ENCODE data around the gene SLCO3A1.
"Not testable (repeated sequence)": the region's sequence is repeated elsewhere in the genome, so short reads cannot be mapped to it uniquely, and the experiment has no call there.

Gene SLCO3A1

DNA sequence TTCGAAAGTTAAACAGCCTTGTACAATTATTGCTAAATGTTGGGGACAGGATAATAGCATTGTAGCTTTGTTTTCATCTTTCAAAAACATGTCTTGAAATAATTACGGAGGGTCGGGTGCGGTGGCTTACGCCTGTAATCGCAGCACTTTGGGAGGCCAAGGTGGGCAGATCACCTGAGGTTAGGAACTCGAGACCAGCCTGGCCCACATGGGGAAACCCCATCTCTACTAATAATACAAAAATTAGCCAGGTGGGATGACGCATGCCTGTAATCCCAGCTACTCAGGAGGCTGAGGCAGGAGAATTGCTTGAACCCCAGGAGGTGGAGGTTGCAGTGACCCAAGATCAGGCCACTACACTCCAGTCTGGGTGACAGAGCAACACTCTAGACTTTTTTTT, 216.7 kb downstream of the SLCO3A1 start:
- DNase-seq (ENCODE audit: low read depth) = not testable (repeated sequence)

DNA sequence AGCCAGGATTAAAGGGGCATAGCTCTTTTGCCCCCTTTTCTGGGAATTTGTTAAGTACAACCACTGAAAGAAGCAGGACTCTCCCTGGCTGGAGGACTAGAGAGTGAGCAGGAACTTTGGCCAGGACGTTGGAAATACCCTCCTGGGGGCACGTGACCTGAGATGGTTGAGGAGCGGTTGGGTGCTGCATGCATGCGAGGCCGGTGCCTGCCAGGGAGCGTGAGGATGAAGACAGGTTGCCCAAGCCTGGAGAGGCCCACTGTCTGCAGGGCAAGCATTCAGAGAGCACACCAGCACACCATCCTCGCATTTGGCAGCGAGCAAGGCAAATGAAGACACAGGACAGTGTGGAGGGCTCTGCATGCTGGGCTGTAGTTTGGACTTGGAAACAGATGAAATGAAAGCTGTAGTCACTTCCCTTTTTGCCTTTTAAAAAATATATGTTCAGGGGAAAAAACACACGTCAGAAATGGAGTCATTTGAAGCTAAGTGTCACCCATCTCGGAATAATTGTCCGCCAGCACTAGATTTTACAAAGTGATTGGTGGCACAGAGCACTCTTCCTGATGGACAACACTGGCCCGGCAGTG, 217.6 kb downstream of the SLCO3A1 start:
- no peak for DNase-seq (ENCODE audit: low read depth)

DNA sequence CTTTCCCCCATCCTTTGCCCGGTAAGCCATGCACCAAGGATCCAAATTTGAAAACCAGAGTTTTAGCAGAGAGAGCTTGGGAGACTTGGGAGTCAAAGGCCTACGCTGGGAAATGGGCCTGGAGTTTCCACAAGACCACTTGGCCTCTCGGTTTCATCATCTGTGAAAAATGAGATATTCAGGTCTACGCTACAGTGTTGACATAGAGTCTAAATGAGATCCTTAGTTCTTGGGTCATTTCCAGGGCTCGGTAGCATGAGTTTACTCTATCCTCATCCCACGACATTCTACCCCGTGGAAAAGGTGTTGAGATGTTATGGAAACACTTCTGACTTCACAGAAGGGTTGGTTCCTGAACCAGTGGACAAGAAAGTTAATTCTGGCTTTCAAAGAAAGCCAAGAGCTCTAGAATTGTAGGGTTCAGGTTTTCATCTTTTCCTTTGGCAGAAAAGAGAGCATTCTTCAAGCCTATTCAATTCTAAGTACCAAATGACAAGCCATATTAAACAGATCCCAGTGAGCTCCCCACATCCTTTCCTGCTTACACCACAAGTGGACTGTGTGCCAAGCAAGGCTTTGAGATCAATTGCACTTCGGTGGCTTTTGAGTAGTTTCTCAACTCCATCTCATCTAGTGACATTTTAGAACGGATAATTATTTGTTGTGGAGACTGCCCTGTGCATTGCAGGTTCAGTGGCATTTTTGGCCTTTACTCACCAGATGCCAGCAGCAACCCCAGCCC, 219.7 kb downstream of the SLCO3A1 start:
- DNase-seq (ENCODE audit: low read depth) = no peak

DNA sequence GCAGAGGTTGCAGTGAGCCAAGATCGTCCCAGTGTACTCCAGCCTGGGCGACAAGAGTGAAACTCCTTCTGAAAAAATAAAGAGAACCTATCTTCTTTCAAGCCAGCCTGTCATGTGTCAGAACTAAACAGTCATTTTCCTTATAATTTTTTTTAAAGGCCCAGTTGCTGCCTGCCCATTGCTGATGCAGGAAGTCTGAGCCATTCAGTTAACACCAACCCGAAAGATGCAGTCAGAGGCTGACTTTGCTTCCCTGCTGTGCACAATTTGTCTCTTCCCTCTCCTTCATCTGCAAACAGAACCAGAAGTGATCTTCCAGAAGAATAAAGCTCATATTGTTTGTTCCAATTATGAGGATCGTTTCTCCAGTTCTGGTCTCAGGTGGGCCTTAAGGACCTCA, 220.6 kb downstream of the SLCO3A1 start:
- no peak for DNase-seq (ENCODE audit: low read depth)

DNA sequence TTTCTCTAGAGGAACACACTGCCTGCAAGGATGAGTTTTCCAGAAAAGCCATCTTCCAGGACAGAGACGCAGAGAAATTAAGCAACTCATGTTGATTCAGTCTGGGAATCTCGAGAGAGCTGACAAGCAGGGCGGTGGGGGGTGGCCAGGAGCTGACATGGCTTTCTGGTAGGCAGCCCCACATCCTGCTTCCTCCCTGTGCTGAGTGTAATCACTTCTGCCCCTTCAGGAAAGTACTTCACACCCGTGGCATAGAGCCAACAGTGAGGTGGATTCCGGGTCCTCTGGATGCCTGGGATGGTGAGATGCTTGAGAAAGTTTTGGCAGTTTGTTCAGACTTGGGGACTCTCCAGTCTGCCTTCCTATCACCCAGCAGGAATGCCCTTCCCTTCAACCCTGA, 221.1 kb downstream of the SLCO3A1 start:
- DNase-seq (ENCODE audit: low read depth) = no peak

DNA sequence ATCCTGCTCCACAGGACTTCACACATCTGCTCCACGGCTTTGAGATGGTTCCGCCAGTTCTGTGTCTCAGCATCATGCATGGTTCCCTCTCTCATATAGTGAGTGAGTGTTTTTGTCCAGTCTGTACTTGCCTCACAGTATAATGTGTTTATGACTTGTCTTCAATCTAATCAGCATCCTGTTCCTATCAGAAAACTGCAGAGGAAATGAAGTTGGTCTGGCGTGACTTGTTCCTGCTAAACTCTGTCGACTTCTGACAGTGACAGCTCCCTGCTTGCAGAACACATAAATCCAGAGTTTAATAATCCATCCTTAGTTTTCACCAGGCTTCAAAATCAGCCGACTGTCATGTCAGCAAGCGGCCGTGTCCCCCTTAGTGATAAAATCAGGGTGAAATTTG, 222.3 kb downstream of the SLCO3A1 start:
- DNase-seq (ENCODE audit: low read depth) = no peak

DNA sequence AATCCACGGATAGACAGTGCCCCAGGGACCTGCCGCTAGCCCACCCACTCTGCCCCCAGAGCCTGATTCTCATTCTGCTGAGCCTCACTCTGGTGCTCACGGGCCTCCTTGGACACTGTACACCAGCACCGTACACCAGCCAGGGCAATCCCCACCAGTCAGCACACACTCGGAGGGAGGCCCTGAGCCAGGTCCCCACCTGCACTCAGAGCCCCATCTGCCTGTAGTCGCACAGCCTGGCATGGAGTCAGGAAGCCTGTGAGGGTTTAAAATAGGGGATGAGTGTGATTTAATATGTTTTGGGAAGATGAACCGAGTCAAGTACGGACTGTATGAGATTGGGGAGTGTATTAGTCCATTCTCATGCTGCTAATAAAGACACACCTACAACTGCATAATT, 223.0 kb downstream of the SLCO3A1 start:
- no peak for DNase-seq (ENCODE audit: low read depth)

DNA sequence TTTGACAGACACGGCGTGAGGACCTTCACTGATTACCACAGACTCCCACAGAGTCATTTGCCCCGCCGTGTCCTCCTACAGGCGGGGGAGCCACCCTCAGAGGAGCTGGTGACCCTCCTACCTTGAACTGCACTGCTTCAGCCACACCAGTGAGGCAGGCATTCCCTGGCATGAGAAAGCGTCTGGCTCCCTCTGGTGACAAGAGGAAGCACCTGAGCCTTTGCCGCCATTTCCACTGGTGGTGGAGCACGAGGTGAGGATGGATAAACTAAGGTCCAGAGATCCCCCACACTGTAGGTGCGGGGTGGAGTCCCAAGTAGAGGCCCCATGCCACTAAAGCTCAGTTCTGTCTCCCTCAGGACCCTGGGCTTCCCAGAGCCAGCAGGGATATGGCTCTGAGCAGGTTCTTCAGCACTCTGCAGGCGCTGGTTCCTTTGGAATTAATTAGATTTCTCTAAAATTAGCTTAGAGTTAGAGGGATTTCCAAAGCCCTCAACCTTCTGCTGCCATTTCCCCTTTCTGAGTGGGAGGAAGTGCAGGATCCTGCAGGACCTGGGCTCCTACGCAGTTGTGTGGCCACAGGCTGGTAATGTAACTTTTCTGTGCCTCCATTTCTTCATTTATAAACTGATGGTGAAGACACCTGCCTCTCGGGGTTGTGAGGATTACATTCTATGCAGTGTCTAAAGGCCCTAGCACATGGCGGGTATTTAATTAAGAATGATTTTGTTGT, 224.0 kb downstream of the SLCO3A1 start:
- DNase-seq (ENCODE audit: low read depth) = peak; percentile 60

DNA sequence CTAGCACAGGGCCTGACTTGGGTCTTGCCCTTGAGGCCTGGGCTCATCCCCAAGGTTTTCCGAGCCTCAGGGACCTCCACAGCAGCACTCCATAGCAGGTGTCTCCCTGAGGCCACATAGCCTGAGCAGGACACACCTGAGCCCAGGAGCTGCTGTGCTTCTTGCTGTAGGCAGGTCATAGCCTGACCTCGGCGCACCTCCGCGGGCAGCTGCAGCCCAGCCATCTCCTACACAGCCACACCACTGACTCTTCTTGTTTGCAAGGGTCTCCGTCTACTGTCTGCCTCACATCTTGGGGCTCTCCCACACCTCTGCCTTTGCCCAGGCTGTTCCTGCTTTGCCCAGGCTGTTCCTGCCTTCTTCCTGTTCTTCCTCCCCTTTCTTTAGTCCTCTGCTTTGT, 224.8 kb downstream of the SLCO3A1 start:
- no peak for DNase-seq (ENCODE audit: low read depth)

DNA sequence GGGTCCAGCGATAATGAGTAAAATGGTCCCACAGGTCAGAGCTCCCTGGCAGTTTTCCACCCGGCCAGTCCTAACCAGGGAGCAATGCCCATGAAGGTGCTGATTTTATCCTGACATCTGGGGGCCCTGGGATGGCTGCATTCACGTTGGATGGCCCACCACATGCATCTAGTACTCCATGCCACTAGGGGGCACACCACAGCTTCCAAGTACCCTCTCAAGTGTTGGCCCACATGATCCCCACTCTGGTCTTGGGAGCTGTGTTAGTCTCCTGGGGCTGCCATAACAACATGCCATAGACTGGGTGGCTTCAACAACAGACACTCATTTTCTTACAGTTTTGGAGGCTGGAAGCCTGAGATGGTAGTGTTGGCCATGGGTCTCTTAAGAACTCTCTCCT, 225.5 kb downstream of the SLCO3A1 start:
- DNase-seq (ENCODE audit: low read depth) = peak; percentile 23

DNA sequence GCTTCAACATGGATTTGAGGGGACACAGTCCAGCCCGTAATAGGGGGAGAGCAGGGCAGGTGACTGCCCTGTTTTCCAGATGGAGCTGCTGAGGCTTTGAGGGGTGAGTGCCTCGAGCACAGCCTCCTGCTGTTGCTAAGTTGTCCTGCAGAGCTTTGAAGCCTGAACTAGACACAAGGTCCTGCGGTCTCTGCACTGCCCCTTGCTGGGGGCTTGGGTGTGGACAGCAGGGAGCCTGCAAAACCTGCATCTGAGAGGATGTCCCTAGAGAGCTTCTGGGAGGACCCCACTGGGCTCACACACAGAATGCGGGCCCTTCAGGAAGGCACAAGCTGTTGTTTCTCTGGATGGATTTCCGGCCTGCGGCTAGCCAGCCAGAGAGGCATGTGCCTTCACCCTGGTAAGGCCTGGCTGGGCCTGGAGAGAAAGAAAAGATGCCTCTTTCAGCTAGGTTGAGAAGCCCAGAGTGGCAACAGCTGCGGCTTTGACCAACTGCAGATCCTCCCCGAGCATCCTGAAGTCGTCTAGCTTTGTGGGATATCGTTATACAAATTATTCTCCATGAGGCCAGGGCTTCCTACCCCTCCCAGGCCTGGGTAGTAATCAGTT, 226.2 kb downstream of the SLCO3A1 start:
- no peak for DNase-seq (ENCODE audit: low read depth)

DNA sequence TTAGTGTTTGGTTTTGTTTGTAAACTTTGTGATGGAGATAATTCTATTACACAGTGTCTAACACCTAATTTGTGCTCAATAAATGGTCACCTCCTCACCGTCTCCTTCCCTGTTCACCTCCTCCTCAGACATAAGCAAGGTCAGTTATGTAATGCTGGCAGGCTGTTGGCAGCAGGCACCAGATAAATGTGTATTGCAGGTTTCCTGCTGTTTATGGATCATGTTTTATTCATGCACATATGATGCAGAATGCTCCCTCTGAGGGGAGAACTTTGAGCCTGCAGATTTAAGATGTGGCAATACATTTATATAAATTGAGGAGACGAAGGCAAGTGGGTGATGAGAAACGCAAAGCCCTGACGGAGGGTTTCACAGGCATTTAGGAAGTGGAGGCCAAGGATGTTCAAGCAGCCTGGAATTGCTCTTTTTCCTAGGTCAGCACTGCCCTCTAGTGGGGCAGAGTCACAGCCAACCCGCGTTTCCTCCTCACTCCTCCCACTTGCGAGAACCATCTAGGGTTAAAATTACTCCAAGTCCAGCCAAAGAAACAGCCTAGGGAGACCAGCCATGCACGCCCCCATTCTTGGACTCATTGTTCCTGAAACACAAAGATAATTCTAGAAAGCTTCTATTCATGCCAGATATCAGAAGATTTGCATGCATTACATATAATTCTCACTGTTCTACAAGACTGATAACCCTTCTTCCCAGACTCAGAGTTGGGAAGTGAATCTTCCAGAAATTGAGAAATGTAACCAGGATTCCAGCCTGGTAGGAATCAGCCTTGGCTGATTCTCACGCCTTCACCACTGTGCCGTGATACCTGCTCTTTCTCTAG, 228.7 kb downstream of the SLCO3A1 start:
- DNase-seq (ENCODE audit: low read depth) = peak; percentile 49

DNA sequence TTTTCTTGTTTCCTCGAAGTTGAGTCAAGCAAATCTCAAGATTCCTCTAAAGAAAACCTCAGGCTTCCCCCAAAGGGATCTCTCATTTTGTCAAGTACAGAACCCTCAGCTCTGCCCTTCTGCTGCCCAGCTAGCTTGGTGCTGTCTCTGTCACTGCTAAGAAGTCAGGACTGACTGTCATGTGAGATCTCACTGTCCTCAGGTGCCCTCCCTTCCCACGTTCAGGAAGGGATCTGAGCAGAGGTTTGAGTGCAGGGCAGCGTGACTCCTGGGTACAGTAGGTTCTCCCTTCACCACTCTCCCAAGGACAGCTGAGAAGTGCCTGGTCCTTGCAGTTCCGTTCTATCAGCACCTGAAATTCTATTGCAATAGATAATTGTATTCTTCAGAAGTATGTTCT, 229.7 kb downstream of the SLCO3A1 start:
- DNase-seq (ENCODE audit: low read depth) = no peak

DNA sequence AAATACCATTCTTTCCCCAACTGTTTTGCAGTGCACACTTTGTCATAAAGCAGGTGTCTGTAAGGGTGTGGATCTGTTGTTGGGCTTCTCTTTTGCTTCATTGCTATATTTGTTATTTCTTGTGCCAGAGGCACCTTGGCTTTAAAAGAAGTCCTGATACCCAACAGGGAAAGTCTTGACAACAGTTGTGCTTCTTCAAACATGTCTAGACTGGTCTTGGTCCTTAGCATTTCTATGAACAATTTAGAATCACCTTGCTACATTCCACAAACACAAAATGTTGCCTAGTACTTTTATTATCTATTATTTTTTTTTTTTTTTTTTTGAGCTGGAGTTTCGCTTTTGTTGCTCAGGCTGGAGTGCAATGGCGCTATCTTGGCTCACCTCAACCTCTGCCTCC, 233.7 kb downstream of the SLCO3A1 start:
- no peak for DNase-seq (ENCODE audit: low read depth)

DNA sequence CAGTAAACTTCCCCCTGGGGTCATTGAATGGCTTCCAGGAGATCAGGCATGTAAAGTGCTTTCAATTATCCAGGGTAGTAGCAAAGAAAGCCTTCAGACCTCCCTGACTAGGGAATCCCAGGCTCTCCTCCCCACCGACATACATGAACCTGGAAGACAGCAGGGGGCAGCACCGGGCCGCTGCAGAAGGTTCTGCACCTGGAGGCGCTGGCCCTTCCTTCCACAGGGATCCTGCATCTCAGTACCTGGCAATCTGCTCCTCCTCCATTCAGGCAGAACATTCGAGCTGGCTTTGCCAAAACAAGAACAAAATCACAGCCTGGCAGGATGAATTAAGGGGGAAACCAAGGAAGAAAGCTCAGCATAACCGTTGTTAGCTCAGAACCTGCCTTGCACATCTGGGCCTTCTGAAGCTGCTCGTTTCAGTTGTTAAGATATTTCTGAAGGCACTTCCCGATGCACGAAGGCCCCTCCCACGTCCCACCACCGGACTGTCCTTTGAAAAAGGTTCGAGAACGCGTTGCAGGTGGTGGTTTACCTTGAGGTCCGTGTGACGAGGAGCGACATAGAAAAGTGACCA, 237.7 kb downstream of the SLCO3A1 start:
- no peak for DNase-seq (ENCODE audit: low read depth)

DNA sequence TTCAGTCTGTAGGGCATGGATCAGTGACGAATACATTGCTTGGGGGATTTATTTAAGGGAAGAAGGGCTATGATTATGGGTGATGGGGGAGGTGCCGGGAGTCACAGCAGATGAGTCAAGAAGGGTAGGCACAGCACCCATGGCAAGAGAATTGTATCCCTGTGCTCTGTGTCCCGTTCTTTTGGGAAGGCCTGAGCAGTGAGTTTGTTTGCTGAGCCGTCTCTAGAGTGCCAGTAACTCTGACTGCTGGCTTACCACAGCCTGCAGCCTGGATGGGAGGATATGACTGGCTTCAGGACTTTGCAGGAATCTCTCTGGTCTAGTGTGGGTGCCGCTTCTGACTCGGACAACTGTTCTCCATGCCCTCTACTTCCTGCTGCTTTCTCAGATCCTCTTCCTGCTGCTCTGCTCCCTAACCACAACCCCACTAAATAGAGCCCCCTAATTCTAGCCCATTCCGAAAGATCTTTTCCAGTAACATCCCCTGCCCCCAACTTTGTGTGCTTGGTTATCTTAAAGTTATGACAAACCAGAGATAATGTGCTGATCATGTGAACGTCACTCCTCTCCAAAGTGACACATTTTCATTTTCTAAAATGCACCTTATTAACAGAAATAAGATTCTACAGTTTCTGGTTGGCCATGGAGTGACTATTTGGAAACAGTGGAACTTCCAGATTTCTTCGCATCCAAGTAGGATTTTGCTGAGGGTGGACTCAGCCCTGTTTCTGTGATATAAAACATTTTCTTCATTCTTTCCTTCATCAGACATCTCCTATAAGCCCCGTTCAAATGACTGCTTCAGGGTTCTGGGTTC, 239.0 kb downstream of the SLCO3A1 start:
- DNase-seq (ENCODE audit: low read depth) = no peak

DNA sequence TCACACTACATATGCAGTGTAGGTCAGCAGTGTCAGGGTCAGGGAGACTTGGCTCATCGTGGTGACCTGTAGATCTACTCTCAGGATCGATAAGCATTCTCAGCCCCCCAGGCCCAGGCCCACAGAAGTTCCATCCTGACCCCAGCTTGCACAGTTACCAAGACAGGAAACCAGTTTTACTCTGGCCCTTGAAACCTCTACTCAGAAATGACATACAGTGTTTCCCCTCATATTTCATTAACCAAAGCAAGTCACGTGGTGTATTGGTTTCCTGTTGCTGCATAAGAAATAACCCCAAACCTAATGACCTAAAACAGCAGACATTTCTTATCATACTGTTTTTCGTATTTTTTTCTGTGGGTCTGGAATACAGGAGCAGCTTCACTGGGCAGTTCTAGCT, 242.2 kb downstream of the SLCO3A1 start:
- DNase-seq (ENCODE audit: low read depth) = no peak

DNA sequence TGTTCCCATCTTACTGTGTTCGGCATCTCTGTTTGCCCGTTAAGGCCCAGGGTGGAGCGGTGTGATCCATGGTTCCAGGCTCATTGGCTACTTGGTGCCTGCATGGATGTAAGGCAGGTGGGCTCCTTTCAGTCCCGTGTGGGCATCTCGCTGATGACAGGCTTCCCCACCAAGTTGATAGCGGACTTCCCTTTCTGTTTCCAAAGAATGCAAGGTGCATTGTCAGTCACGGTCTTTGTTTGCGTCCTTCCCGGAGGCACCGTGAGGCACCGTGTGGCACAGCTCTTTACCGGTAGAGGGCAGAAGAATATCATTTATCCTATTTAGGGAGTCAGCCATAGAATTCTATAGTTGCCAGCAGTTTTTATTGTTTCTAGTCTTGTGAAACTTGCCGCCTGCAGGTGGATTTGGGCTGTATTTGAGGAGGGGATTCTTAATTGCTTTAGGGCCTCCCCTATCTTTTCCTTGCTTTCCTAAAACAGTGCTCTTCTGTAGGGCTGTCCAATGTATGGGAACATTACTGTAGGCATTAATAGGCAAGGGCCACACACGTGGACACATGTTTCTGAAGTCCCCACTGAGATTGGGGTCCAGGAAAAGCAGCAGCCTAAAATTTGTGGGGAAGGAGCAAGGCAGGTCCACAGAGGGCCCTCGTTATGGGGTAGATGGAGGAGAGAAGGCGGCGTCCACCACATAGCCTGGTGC, 244.1 kb downstream of the SLCO3A1 start:
- peak; percentile 31 for DNase-seq (ENCODE audit: low read depth)

DNA sequence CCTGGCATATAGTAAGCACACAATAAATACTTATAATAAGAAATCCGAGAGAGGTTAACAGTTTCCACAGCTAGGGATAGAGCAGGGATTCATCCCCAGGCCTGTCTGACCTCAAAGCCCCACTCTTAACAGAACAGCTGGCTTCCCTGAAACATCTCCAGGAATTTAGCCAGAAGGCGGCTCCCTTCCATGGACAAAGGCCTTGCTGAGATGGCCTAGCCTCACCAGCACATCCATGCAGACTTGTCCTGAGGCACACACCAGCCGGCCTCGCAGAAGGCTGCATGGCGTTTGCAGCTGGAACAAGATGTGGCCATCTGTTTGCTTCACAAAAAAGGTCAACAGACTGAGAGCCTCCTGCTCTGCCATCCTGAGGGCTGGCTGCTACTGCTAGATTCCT, 245.4 kb downstream of the SLCO3A1 start:
- DNase-seq (ENCODE audit: low read depth) = no peak

DNA sequence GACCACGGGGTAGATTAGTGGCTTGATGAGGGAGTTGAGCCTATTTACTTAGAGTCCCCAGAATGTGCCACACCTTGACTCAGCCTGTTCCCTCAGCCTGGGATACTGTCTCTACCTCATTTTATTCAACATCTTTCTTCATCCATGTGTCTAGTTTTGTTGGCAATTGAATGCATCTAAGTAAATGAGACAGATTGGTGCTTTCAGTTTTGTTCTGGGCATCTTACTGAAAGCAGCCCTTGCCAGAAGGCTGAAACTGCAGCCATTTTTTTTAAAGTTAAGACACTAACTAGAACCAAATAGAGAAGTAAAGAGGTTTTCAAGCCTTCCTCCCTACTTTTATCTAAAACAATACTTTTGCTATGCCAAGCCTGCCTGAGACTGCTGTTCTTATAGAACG, 246.8 kb downstream of the SLCO3A1 start:
- no peak for DNase-seq (ENCODE audit: low read depth)
